ENCODE results near the gene RAB11FIP4.

GRCh38 chr17:31431098-31431851 is 39.8 kb downstream of the RAB11FIP4 start:
- TF ChIP-seq, protein P1, sequence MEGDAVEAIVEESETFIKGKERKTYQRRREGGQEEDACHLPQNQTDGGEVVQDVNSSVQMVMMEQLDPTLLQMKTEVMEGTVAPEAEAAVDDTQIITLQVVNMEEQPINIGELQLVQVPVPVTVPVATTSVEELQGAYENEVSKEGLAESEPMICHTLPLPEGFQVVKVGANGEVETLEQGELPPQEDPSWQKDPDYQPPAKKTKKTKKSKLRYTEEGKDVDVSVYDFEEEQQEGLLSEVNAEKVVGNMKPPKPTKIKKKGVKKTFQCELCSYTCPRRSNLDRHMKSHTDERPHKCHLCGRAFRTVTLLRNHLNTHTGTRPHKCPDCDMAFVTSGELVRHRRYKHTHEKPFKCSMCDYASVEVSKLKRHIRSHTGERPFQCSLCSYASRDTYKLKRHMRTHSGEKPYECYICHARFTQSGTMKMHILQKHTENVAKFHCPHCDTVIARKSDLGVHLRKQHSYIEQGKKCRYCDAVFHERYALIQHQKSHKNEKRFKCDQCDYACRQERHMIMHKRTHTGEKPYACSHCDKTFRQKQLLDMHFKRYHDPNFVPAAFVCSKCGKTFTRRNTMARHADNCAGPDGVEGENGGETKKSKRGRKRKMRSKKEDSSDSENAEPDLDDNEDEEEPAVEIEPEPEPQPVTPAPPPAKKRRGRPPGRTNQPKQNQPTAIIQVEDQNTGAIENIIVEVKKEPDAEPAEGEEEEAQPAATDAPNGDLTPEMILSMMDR (IDR thresholded peaks at IDR 0.05) = no peak
- no peak for TF ChIP-seq POLR2A (IDR thresholded peaks at IDR 0.05)
